ENCODE results near the gene ARMH2.

DNA sequence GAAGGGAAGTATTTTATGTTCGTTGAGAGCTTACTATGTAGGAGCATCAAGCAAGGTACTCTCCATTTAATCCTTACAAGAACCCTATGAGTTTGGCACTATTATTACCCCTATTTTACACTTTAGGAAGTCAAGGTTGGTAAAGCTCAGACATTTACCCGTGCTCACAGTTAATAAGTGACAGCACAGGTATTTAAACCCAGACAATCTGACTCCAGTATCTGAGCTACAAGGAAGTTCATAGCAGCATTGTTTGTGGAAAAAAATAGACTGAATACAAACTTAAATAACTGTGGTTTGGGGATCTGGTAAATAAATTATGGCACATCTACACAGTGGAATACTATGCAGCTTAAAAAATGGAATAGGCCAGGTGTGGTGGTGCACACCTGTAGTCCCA is 45.2 kb downstream of the ARMH2 start:
- no peak for TF ChIP-seq CTCF (IDR thresholded peaks at IDR 0.05)
- TF ChIP-seq POLR2A (IDR thresholded peaks at IDR 0.05) = no peak
